Transverse colon (tissue), 4 donors: ENCODE results near the gene HSF5. TPM values are rescaled to one million over a fixed set of nuclear protein-coding genes. Genes with fewer than 3 reads are reported as not detected.

ENCODE experiments used
- DNase-seq: peaks from one replicate; pipeline ENCODE4 v3.0.0-alpha.2; 2019
- H3K27ac ChIP-seq, 4 donors: fragments of 200-600 bp; sonication (generic); 2 replicates each; pipeline ENCODE4 v1.5.1; 2016 to 2018; ENCODE audit warnings: inconsistent platforms in 4 of 4
- H3K27me3 ChIP-seq: fragments of 200-600 bp; sonication (generic); 2 replicates; pipeline ENCODE4 v1.5.1; 2017; ENCODE audit warnings: inconsistent platforms
- H3K36me3 ChIP-seq, 4 donors: fragments of 200-600 bp; sonication (generic); 2 replicates each; pipeline ENCODE4 v1.5.1; 2017 to 2019; ENCODE audit warnings: inconsistent platforms in 4 of 4
- H3K4me1 ChIP-seq, 4 donors: fragments of 200-600 bp; sonication (generic); 2 replicates each; pipeline ENCODE4 v1.5.1; 2017 to 2020; ENCODE audit warnings: inconsistent platforms in 4 of 4
- H3K4me3 ChIP-seq, 4 donors: fragments of 200-600 bp; sonication (generic); 1 replicate in 1 of 4; 2 replicates in 3 of 4; pipeline versions ENCODE4 v1.5.1 to v1.6.1; 2017 to 2019; ENCODE audit warnings: inconsistent platforms in 4 of 4
- H3K9me3 ChIP-seq, 2 donors: fragments of 200-600 bp; sonication (generic); 2 replicates each; pipeline ENCODE4 v1.5.1; 2017 to 2019; ENCODE audit warnings: inconsistent platforms in 2 of 2
- CTCF ChIP-seq, 5 experiments: fragments of 200-600 bp in 3 of 5; fragments of 450-650 bp in 2 of 5; sonication (generic) in 3 of 5; IDR thresholded peaks; 1 replicate in 2 of 5; 2 replicates in 3 of 5; pipeline ENCODE4 v1.5.1; 2016 to 2017; ENCODE audit warnings: antibody characterized with exemption in 5 of 5, inconsistent platforms in 3 of 5, mild to moderate bottlenecking in 2 of 5, moderate library complexity in 1 of 5
- EP300 ChIP-seq: sonication (generic); formaldehyde crosslinking; IDR thresholded peaks from one replicate; pipeline ENCODE4 v1.6.1; 2017; ENCODE audit warnings: antibody characterized with exemption, low read depth
- POLR2A ChIP-seq: fragments of 450-650 bp; IDR thresholded peaks from one replicate; pipeline ENCODE4 v1.6.1; 2016; ENCODE audit warnings: antibody characterized with exemption, mild to moderate bottlenecking, moderate library complexity
- POLR2AphosphoS5 ChIP-seq, 3 donors: sonication (generic); formaldehyde crosslinking; IDR thresholded peaks; one replicate each; pipeline ENCODE4 v1.6.1; 2016; ENCODE audit warnings: antibody characterized with exemption in 3 of 3
- WGBS, 2 donors: methylation state at CpG; one replicate each; pipeline ENCODE4 v1.1.5; 2018; ENCODE audit warnings: low coverage in 1 of 2; 5-methylcytosine and 5-hydroxymethylcytosine counted together
- in situ Hi-C, 4 donors: fragments of 200-750 bp; cut with MboI; loops; one replicate each; pipeline versions ENCODE4 v1.15.0 to v1.15.1; 2017; ENCODE audit warnings: low sequenced_read_pairs in 3 of 4, low pct_ligation_motif_present in 1 of 4, low pct_unique_long_range_greater_than_20kb in 1 of 4
- intact Hi-C: fragments of 100-400 bp; cut with DNase I; formaldehyde crosslinking; loops from one replicate; pipeline ENCODE4 v1.15.1; 2023; ENCODE audit warnings: low total_unique reads
- total RNA-seq, 4 donors: library from RNA; depleted of rRNA; stranded (reverse); fragments of >200 nt; gene quantifications; one replicate each; pipeline ENCODE4 v1.1.0, GENCODE V29; 2016

The HSF5 gene
- total RNA-seq, 4 donors from 2014 or later, result 0.16 TPM; not detected in 3

- TF ChIP-seq EP300 (no peak), POLR2AphosphoS5 (IDR thresholded peaks at IDR 0.05) (no peak), CTCF (IDR thresholded peaks at IDR 0.05) (no peak), POLR2A (no peak)
- Histone ChIP-seq H3K4me1 (peaks cover 12 to 85% (median 67%) of the 10 kb centered on the region in 4 donors), H3K36me3 (no peaks in the 10 kb centered on the region), H3K27ac (peak overlapping the region; percentile 60 to 75 (median 72)), H3K9me3 (no peaks in the 10 kb centered on the region), H3K27me3 (no peaks in the 10 kb centered on the region), H3K4me3 (no peak overlapping the region)
- 44% methylated on average over 5 to 8 of the region's 8 CpGs for WGBS, 2 donors
- in situ Hi-C loops (no loop called here), intact Hi-C loops (no loop called here)
- DNase-seq, result no peak
These were observed 109.3 kb downstream of the HSF5 start for GRCh38 chr17:58378733-58379510.

- Histone ChIP-seq H3K27me3 (no peaks in the 10 kb centered on the region), H3K4me1 (peaks cover 8 to 72% (median 58%) of the 10 kb centered on the region in 4 donors), H3K4me3 (no peak overlapping the region), H3K36me3 (no peaks in the 10 kb centered on the region), H3K9me3 (no peaks in the 10 kb centered on the region), H3K27ac (peak overlapping the region; percentile 60 to 75 (median 72))
- intact Hi-C loops, result no loop called here
- WGBS, 2 donors, result 61 to 63% methylated on average over 3 to 5 of the region's 5 CpGs
- in situ Hi-C loops, result no loop called here
- TF ChIP-seq EP300 (no peak), POLR2A (no peak), POLR2AphosphoS5 (IDR thresholded peaks at IDR 0.05) (peak in 1 of 3 donors; percentile 1), CTCF (IDR thresholded peaks at IDR 0.05) (no peak)
- no peak for DNase-seq
These were observed 110.5 kb downstream of the HSF5 start for GRCh38 chr17:58377661-58378060.

- peak; percentile 64 for DNase-seq
- in situ Hi-C loops, result no loop called here
- 64% methylated on average over 3 of the region's 3 CpGs; no CpG with 5 or more reads in 1 of the 2 donors for WGBS, 2 donors
- Histone ChIP-seq H3K27me3 (no peaks in the 10 kb centered on the region), H3K27ac (peak overlapping the region; percentile 60 to 75 (median 72)), H3K36me3 (no peaks in the 10 kb centered on the region), H3K4me3 (no peak overlapping the region), H3K4me1 (peaks cover 6 to 67% (median 53%) of the 10 kb centered on the region in 4 donors), H3K9me3 (no peaks in the 10 kb centered on the region)
- intact Hi-C loops, result no loop called here
- TF ChIP-seq POLR2A, result no peak
- no peak for TF ChIP-seq EP300
- no peak for TF ChIP-seq POLR2AphosphoS5 (IDR thresholded peaks at IDR 0.05)
- no peak for TF ChIP-seq CTCF (IDR thresholded peaks at IDR 0.05)
These were observed 111.1 kb downstream of the HSF5 start for GRCh38 chr17:58377093-58377601.

- TF ChIP-seq EP300 (no peak), POLR2AphosphoS5 (IDR thresholded peaks at IDR 0.05) (no peak), CTCF (IDR thresholded peaks at IDR 0.05) (no peak), POLR2A (no peak)
- no peak for DNase-seq
- H3K4me1 ChIP-seq, result peaks cover 5 to 61% (median 47%) of the 10 kb centered on the region in 4 donors
- no peak overlapping the region for H3K4me3 ChIP-seq
- 31 to 41% methylated on average over 2 to 4 of the region's 4 CpGs for WGBS, 2 donors
- no peaks in the 10 kb centered on the region for H3K9me3 ChIP-seq
- H3K36me3 ChIP-seq, result no peaks in the 10 kb centered on the region
- H3K27ac ChIP-seq, result peak overlapping the region; percentile 60 to 75 (median 72)
- intact Hi-C loops (no loop called here), in situ Hi-C loops (no loop called here)
- no peaks in the 10 kb centered on the region for H3K27me3 ChIP-seq
These were observed 111.7 kb downstream of the HSF5 start for GRCh38 chr17:58376472-58377000.
